Endodermal cell (in vitro differentiated cells): Measurements from ENCODE around the gene PNPLA2. TPM values are rescaled to one million over a fixed set of nuclear protein-coding genes. Genes with fewer than 3 reads are reported as not detected.

Experiments
- DNase-seq: peaks from one replicate; pipeline ENCODE4 v3.0.0-alpha.2; 2017
- H3K27ac ChIP-seq: 2 replicates; pipeline ENCODE4 v1.5.1; 2013; ENCODE audit warnings: mild to moderate bottlenecking, low read depth, low read length, moderate library complexity
- H3K27me3 ChIP-seq: 2 replicates; pipeline ENCODE4 v1.6.1; 2013; ENCODE audit warnings: mild to moderate bottlenecking, low read length, moderate library complexity; ENCODE audit not compliant: insufficient read depth, control insufficient read depth, poor library complexity, severe bottlenecking
- H3K36me3 ChIP-seq: 2 replicates; pipeline ENCODE4 v1.7.0; 2013; ENCODE audit warnings: mild to moderate bottlenecking, low read length, moderate library complexity; ENCODE audit not compliant: control insufficient read depth, insufficient read depth
- H3K4me1 ChIP-seq: one replicate; pipeline ENCODE4 v1.7.0; 2013; ENCODE audit warnings: low read length; ENCODE audit not compliant: control insufficient read depth, insufficient read depth
- H3K4me3 ChIP-seq: 2 replicates; pipeline ENCODE4 v1.5.1; 2013; ENCODE audit warnings: mild to moderate bottlenecking, low read length, moderate library complexity
- H3K9ac ChIP-seq: 2 replicates; pipeline ENCODE4 v1.6.1; 2013; ENCODE audit warnings: mild to moderate bottlenecking, low read length, moderate library complexity; ENCODE audit not compliant: poor library complexity, severe bottlenecking; ENCODE audit errors: extremely low read depth
- H3K9me3 ChIP-seq: 2 replicates; pipeline ENCODE4 v1.6.1; 2013; ENCODE audit warnings: mild to moderate bottlenecking, low read length, moderate library complexity; ENCODE audit not compliant: control insufficient read depth
- H3K27ac Mint-ChIP-seq: 2 replicates; pipeline ENCODE4 v1.8.0; 2020; ENCODE audit warnings: mixed read lengths
- H3K27me3 Mint-ChIP-seq: 2 replicates; pipeline ENCODE4 v1.8.0; 2021; ENCODE audit warnings: mild to moderate bottlenecking, mixed read lengths; ENCODE audit not compliant: insufficient read depth
- H3K36me3 Mint-ChIP-seq: 2 replicates; pipeline ENCODE4 v1.8.0; 2020; ENCODE audit warnings: low read depth, mixed read lengths
- H3K4me1 Mint-ChIP-seq: 2 replicates; pipeline ENCODE4 v1.8.0; 2020; ENCODE audit warnings: mixed read lengths
- H3K4me3 Mint-ChIP-seq: 2 replicates; pipeline ENCODE4 v1.8.0; 2020; ENCODE audit warnings: mild to moderate bottlenecking, moderate library complexity, mixed read lengths
- H3K9me3 Mint-ChIP-seq: 2 replicates; pipeline ENCODE4 v1.8.0; 2020; ENCODE audit warnings: mild to moderate bottlenecking, mixed read lengths
- WGBS, 2 experiments: methylation state at CpG; one replicate each; pipeline versions ENCODE4 v1.1.5 to v1.1.7; 2013; ENCODE audit warnings: missing lambda C conversion rate in 2 of 2, mixed read lengths in 1 of 2; ENCODE audit not compliant: insufficient coverage in 1 of 2, insufficient read length in 1 of 2; 5-methylcytosine and 5-hydroxymethylcytosine counted together
- total RNA-seq, 2 donors: library from RNA; stranded (reverse); fragmentation: NEBNext Ultra II Directional in 1 of 2; extraction: Animal tissue kit (Norgen Biotek cat#: 25700) in 1 of 2; gene quantifications; 2 replicates in 1 of 2; 3 replicates in 1 of 2; pipeline ENCODE4 v1.2.1, GENCODE V29; 2021
- TF ChIP-seq, protein P1 (sequence below): fragments of 200-600 bp; sonication (generic); conservative IDR thresholded peaks from 2 replicates; pipeline ENCODE4 v1.5.0; 2021; ENCODE audit warnings: antibody characterized with exemption, mild to moderate bottlenecking

The PNPLA2 gene
- total RNA-seq, 2 donors from 2014 or later = 77.0 to 77.6 TPM

DNA sequence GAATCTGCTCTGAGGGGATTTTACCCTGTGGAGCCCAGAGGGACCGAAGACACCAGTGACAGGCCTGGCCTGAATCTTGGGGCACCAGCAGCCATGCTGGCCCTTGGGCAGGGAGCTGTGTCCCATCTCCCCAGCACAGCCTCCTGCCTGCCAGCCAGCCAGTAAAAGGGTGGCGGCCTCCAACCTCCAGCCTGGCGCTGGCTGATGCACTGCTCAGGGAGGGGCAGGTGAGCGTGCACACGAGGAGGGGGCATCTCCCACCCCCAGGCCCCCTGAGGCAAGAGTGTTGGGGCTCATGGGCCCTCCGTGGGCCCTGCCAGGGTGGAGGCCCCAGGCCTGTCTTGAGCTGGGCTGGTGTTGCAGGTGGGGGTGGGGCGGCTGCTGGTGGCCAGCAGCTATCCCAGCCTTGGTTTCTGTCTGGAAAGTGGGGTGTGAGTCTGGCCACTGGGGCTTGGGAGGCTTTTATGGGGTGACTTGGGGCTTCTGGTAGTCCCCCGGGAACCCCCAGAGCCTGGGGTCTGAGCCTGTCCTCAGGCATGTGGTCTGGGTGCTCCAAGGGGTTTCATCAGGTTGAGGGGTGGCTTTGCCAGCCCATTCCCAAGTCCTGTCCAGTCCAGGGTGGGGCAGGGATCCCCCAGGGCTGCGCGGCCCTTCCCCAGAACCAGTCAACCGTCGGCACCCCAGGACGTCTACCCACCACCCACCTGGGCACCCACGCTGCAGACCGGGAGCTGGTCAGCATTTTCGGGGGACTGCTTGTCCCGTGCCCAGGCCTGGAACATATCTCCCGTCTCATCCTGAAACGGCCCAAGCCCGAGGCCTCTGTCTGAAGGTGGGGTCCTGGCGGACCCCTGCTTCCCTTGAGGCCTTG, 41.8 kb downstream of the PNPLA2 start:
- DNase-seq = no peak
- no peaks in the 10 kb centered on the region for H3K9me3 Mint-ChIP-seq
- Histone ChIP-seq H3K36me3 (no peaks in the 10 kb centered on the region), H3K4me1 (no peaks in the 10 kb centered on the region), H3K27ac (no peak overlapping the region), H3K4me3 (no peak overlapping the region), H3K27me3 (no peaks in the 10 kb centered on the region), H3K9me3 (no peaks in the 10 kb centered on the region), H3K9ac (no peak overlapping the region)
- H3K27ac Mint-ChIP-seq = no peak overlapping the region
- H3K27me3 Mint-ChIP-seq = no peaks in the 10 kb centered on the region
- no peak overlapping the region for H3K4me3 Mint-ChIP-seq
- TF ChIP-seq, protein P1, sequence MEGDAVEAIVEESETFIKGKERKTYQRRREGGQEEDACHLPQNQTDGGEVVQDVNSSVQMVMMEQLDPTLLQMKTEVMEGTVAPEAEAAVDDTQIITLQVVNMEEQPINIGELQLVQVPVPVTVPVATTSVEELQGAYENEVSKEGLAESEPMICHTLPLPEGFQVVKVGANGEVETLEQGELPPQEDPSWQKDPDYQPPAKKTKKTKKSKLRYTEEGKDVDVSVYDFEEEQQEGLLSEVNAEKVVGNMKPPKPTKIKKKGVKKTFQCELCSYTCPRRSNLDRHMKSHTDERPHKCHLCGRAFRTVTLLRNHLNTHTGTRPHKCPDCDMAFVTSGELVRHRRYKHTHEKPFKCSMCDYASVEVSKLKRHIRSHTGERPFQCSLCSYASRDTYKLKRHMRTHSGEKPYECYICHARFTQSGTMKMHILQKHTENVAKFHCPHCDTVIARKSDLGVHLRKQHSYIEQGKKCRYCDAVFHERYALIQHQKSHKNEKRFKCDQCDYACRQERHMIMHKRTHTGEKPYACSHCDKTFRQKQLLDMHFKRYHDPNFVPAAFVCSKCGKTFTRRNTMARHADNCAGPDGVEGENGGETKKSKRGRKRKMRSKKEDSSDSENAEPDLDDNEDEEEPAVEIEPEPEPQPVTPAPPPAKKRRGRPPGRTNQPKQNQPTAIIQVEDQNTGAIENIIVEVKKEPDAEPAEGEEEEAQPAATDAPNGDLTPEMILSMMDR = no peak
- H3K36me3 Mint-ChIP-seq = peaks cover 3% of the 10 kb centered on the region
- WGBS, 2 experiments = 90 to 92% methylated on average over 6 to 21 of the region's 21 CpGs
- peaks cover 5% of the 10 kb centered on the region for H3K4me1 Mint-ChIP-seq

GRCh38 chr11:861105-861479, 42.4 kb downstream of the PNPLA2 start:
- peaks cover 5% of the 10 kb centered on the region for H3K4me1 Mint-ChIP-seq
- WGBS, 2 experiments = 94 to 99% methylated on average over 13 to 14 of the region's 14 CpGs

GRCh38 chr11:862081-862661, 43.5 kb downstream of the PNPLA2 start:
- Histone ChIP-seq H3K27ac (no peak overlapping the region), H3K9ac (no peak overlapping the region), H3K36me3 (no peaks in the 10 kb centered on the region), H3K9me3 (no peaks in the 10 kb centered on the region), H3K4me1 (no peaks in the 10 kb centered on the region), H3K4me3 (no peak overlapping the region), H3K27me3 (no peaks in the 10 kb centered on the region)
- DNase-seq = no peak
- TF ChIP-seq, protein P1 = no peak
- WGBS, 2 experiments = 80 to 81% methylated on average over 19 to 20 of the region's 20 CpGs
- H3K27ac Mint-ChIP-seq = no peak overlapping the region
- peaks cover under 1% of the 10 kb centered on the region for H3K36me3 Mint-ChIP-seq
- H3K27me3 Mint-ChIP-seq = no peaks in the 10 kb centered on the region
- H3K4me1 Mint-ChIP-seq = peaks cover 1% of the 10 kb centered on the region
- H3K4me3 Mint-ChIP-seq = no peak overlapping the region
- H3K9me3 Mint-ChIP-seq = no peaks in the 10 kb centered on the region

More at GRCh38 chr11:861105-861479, 42.4 kb downstream of the PNPLA2 start:
- Histone ChIP-seq H3K27me3 (no peaks in the 10 kb centered on the region), H3K4me1 (no peaks in the 10 kb centered on the region), H3K27ac (no peak overlapping the region), H3K36me3 (no peaks in the 10 kb centered on the region), H3K4me3 (no peak overlapping the region), H3K9ac (no peak overlapping the region), H3K9me3 (no peaks in the 10 kb centered on the region)
- H3K4me3 Mint-ChIP-seq = no peak overlapping the region
- DNase-seq = no peak
- H3K27me3 Mint-ChIP-seq = no peaks in the 10 kb centered on the region
- TF ChIP-seq, protein P1 = no peak
- H3K27ac Mint-ChIP-seq = no peak overlapping the region
- H3K9me3 Mint-ChIP-seq = no peaks in the 10 kb centered on the region
- H3K36me3 Mint-ChIP-seq = peaks cover 3% of the 10 kb centered on the region
